Central memory CD4-positive, alpha-beta T cell (primary cell): ENCODE results near the gene MRPL20.
"Not testable (repeated sequence)": the region's sequence is repeated elsewhere in the genome, so short reads cannot be mapped to it uniquely, and the experiment has no call there.

ENCODE experiments used
- DNase-seq: peaks from one replicate; pipeline ENCODE4 v3.0.0; 2022

MRPL20 gene

GRCh38 chr1:1425753-1426495, 18.8 kb upstream of the MRPL20 start:
- no peak for DNase-seq

GRCh38 chr1:1425426-1425752, 18.3 kb upstream of the MRPL20 start:
- DNase-seq = no peak

- no peak for DNase-seq
These were observed 17.6 kb upstream of the MRPL20 start for GRCh38 chr1:1424707-1425106.

GRCh38 chr1:1423245-1423597, 16.1 kb upstream of the MRPL20 start:
- DNase-seq = no peak

- DNase-seq = no peak
These were observed 15.6 kb upstream of the MRPL20 start for GRCh38 chr1:1422465-1423244.

GRCh38 chr1:1421907-1422464, 14.9 kb upstream of the MRPL20 start:
- no peak for DNase-seq

- DNase-seq = no peak
These were observed 14.2 kb upstream of the MRPL20 start, which contains the start of gene ANKRD65 for GRCh38 chr1:1421147-1421906. Gene ANKRD65, minus strand, starts transcription at chr1:1421276. Its CDS starts 271 bp downstream, at chr1:1421005.

GRCh38 chr1:1420654-1421141, 13.6 kb upstream of the MRPL20 start:
- no peak for DNase-seq

GRCh38 chr1:1419813-1420653, 12.9 kb upstream of the MRPL20 start:
- DNase-seq = no peak

GRCh38 chr1:1419363-1419812, 12.3 kb upstream of the MRPL20 start:
- no peak for DNase-seq

GRCh38 chr1:1418464-1419362, 11.6 kb upstream of the MRPL20 start:
- DNase-seq = no peak

GRCh38 chr1:1417825-1418463, 10.9 kb upstream of the MRPL20 start:
- DNase-seq = not testable (repeated sequence)

GRCh38 chr1:1417396-1417795, 10.3 kb upstream of the MRPL20 start:
- DNase-seq = not testable (repeated sequence)

GRCh38 chr1:1415751-1416150, 8.7 kb upstream of the MRPL20 start:
- DNase-seq = no peak

GRCh38 chr1:1412311-1412902, 5.3 kb upstream of the MRPL20 start:
- DNase-seq = not testable (repeated sequence)

- DNase-seq = no peak
These were observed 4.5 kb upstream of the MRPL20 start for GRCh38 chr1:1411626-1412025.

GRCh38 chr1:1410238-1410637, 3.1 kb upstream of the MRPL20 start:
- not testable (repeated sequence) for DNase-seq

- DNase-seq = no peak
These were observed 684 bp upstream of the MRPL20 start for GRCh38 chr1:1407636-1408318.

- DNase-seq = no peak
These were observed 832 bp downstream of the MRPL20 start for GRCh38 chr1:1406101-1406820.
